HepG2 (cell line): ENCODE results near the gene PMFBP1. TPM values are rescaled to one million over a fixed set of nuclear protein-coding genes. Genes with fewer than 3 reads are reported as not detected.

Experiments
- ATAC-seq: fragments of 200-7000 bp; cut with Tn5 transposase; 3 replicates; pipeline ENCODE4 v1.9.1; 2020; ENCODE audit warnings: mild to moderate bottlenecking, moderate library complexity
- BruUV-seq: library from RNA; stranded (reverse); fragments of 400-500 nt; replicated peaks from 2 replicates; lab custom pipeline; 2021; lab: Mats Ljungman, UMichigan
- CTCF ChIA-PET: fragments of 300-600 bp; formaldehyde crosslinking; extraction: SDS; loops from one replicate; lab custom pipeline; 2021; ENCODE audit warnings: low total read pairs, inconsistent platforms, low intra/inter-chr PET ratio; lab: Yijun Ruan, JAX
- POLR2A ChIA-PET: fragments of 350-600 bp; sonication (Branson Sonifier 250); formaldehyde crosslinking; loops from one replicate; lab custom pipeline; 2020; ENCODE audit warnings: antibody characterized with exemption, inconsistent platforms; lab: Yijun Ruan, JAX
- DNase-seq: peaks from one replicate; pipeline ENCODE4 v3.0.0-alpha.2; 2015; ENCODE audit warnings: low spot score
- FAIRE-seq: peaks from 3 replicates; lab custom pipeline; 2011; peaks lifted over from hg19 to GRCh38; lab: Jason Lieb, UNC
- H2AFZ ChIP-seq: one replicate; pipeline ENCODE4 v1.6.1; 2011; ENCODE audit warnings: low read length, inconsistent platforms
- H3K27ac ChIP-seq: fragments of 300-600 bp; 3 replicates; pipeline ENCODE4 v1.8.0; 2011; ENCODE audit warnings: mixed run types, mild to moderate bottlenecking, mixed read lengths, low read length, inconsistent platforms; ENCODE audit not compliant: insufficient read depth; ENCODE audit errors: extremely low read length
- H3K27me3 ChIP-seq, 2 experiments: fragments of 200-600 bp in 1 of 2; 2 replicates in 1 of 2; 3 replicates in 1 of 2; pipeline versions ENCODE4 v1.6.0 to v1.8.0; 2011; ENCODE audit warnings: low read length in 2 of 2, mild to moderate bottlenecking in 2 of 2, moderate library complexity in 2 of 2, inconsistent platforms in 1 of 2; ENCODE audit not compliant: insufficient read depth in 2 of 2, control insufficient read depth in 1 of 2
- H3K36me3 ChIP-seq, 2 experiments: fragments of 200-600 bp in 1 of 2; replicated peaks in 1 of 2; 2 replicates in 1 of 2; 3 replicates in 1 of 2; pipeline versions ENCODE4 v1.5.1 to v1.8.0; 2011; ENCODE audit warnings: low read length in 2 of 2, inconsistent platforms in 1 of 2; ENCODE audit not compliant: insufficient read depth in 2 of 2, control insufficient read depth in 1 of 2
- H3K4me1 ChIP-seq: 2 replicates; pipeline ENCODE4 v1.5.1; 2012; ENCODE audit warnings: low read length, inconsistent platforms; ENCODE audit not compliant: insufficient read depth
- H3K4me2 ChIP-seq: 2 replicates; pipeline ENCODE4 v1.6.0; 2011; ENCODE audit warnings: low read depth, low read length, inconsistent platforms
- H3K4me3 ChIP-seq, 3 experiments: fragments of 200-600 bp in 1 of 3; sonication (generic), shearing (Covaris generic) in 1 of 3; replicated peaks in 1 of 3; 2 replicates each; pipeline ENCODE4 v1.5.1; 2011 to 2016; ENCODE audit warnings: low read length in 3 of 3, inconsistent platforms in 2 of 3, low read depth in 2 of 3, mild to moderate bottlenecking in 2 of 3, control low read depth in 1 of 3, mixed read lengths in 1 of 3; ENCODE audit not compliant: insufficient read depth in 1 of 3
- H3K79me2 ChIP-seq: one replicate; pipeline ENCODE4 v1.6.1; 2011; ENCODE audit warnings: low read length, inconsistent platforms; ENCODE audit not compliant: insufficient read depth
- H3K9ac ChIP-seq: 2 replicates; pipeline ENCODE4 v1.6.0; 2011; ENCODE audit warnings: mild to moderate bottlenecking, low read depth, low read length, inconsistent platforms; ENCODE audit not compliant: insufficient read depth
- H3K9me3 ChIP-seq: 2 replicates; pipeline ENCODE4 v1.5.1; 2012; ENCODE audit warnings: mild to moderate bottlenecking, low read length
- H4K20me1 ChIP-seq: 2 replicates; pipeline ENCODE4 v1.6.0; 2011; ENCODE audit warnings: inconsistent platforms, mild to moderate bottlenecking, low read length, moderate library complexity; ENCODE audit not compliant: insufficient read depth
- ASH2L ChIP-seq: fragments of 300-600, 200-600 bp; sonication (generic); IDR thresholded peaks from 2 replicates; pipeline ENCODE4 v1.7.0; 2017; ENCODE audit warnings: low read depth, mild to moderate bottlenecking, moderate library complexity, mixed read lengths, low read length; ENCODE audit not compliant: insufficient read length
- FIP1L1 ChIP-seq: fragments of 200-400 bp; formaldehyde crosslinking; IDR thresholded peaks from 2 replicates; pipeline ENCODE4 v1.6.1; 2018; ENCODE audit warnings: low read depth, mild to moderate bottlenecking, low read length, moderate library complexity, borderline replicate concordance; ENCODE audit not compliant: insufficient read depth
- HMG20A ChIP-seq: IDR thresholded peaks from 2 replicates; pipeline ENCODE4 v1.6.1; 2016; ENCODE audit warnings: borderline replicate concordance
- IRF9 ChIP-seq: sonication (generic); formaldehyde crosslinking; IDR thresholded peaks from 2 replicates; pipeline ENCODE4 v1.8.0; 2022; ENCODE audit warnings: missing genetic modification reagents, mild to moderate bottlenecking, borderline replicate concordance
- MTERF4 ChIP-seq: sonication (generic); formaldehyde crosslinking; IDR thresholded peaks from 2 replicates; pipeline ENCODE4 v1.8.0; 2023; ENCODE audit warnings: mild to moderate bottlenecking, missing genetic modification reagents
- PRDM15 ChIP-seq: sonication (generic); formaldehyde crosslinking; IDR thresholded peaks from 2 replicates; pipeline ENCODE4 v1.4.0; 2020; ENCODE audit warnings: missing genetic modification reagents
- TRIM22 ChIP-seq: fragments of 450-650 bp; IDR thresholded peaks from 2 replicates; pipeline ENCODE4 v1.6.1; 2017
- U2AF2 ChIP-seq: fragments of 200-400 bp; formaldehyde crosslinking; IDR thresholded peaks from 2 replicates; pipeline ENCODE4 v1.6.1; 2017; ENCODE audit warnings: low read depth, mild to moderate bottlenecking, low read length
- ZNF597 ChIP-seq: sonication (generic); formaldehyde crosslinking; IDR thresholded peaks from 2 replicates; pipeline ENCODE4 v1.5.0; 2020; ENCODE audit warnings: missing genetic modification reagents
- ZNF652 ChIP-seq: IDR thresholded peaks from 2 replicates; pipeline ENCODE4 v1.6.1; 2016; ENCODE audit warnings: low read depth, borderline replicate concordance
- ZNF672 ChIP-seq: sonication (generic); formaldehyde crosslinking; IDR thresholded peaks from 2 replicates; pipeline ENCODE4 v1.8.1; 2022; ENCODE audit warnings: missing genetic modification reagents
- WGBS: methylation state at CpG from one replicate; pipeline ENCODE4 v1.1.6; 2017; ENCODE audit warnings: low lambda C conversion rate; 5-methylcytosine and 5-hydroxymethylcytosine counted together
- in situ Hi-C: cut with HindIII; loops from 2 replicates; pipeline ENCODE4 v1.10.0; 2017; ENCODE audit warnings: low pct_unique_long_range_greater_than_20kb; ENCODE audit not compliant: extremely low pct_ligation_motif_present
- intact Hi-C: fragments of 100-400 bp; cut with micrococcal nuclease; formaldehyde crosslinking; loops from one replicate; pipeline ENCODE4 v1.10.0; 2022; ENCODE audit not compliant: unreplicated experiment
- polyA plus RNA-seq, 8 experiments: library from polyadenylated mRNA; depleted of rRNA in 3 of 8; stranded (reverse) in 7 of 8; unstranded in 1 of 8; fragments of >200 nt; fragmentation: Illumina TruSeq in 4 of 8; extraction: Trizol in 4 of 8; gene quantifications; 2 replicates each; pipeline versions ENCODE4 v1.2.1 to v1.2.3, GENCODE V29; 2011 to 2016; ENCODE audit warnings: low read depth in 4 of 8, missing spikeins in 1 of 8, mixed read lengths in 1 of 8; ENCODE audit not compliant: insufficient read depth in 1 of 8
- total RNA-seq, 5 experiments: library from RNA; depleted of rRNA; stranded (reverse); fragments of >200 nt; fragmentation: Illumina TruSeq; extraction: Trizol; gene quantifications; 2 replicates each; pipeline ENCODE4 v1.2.3, GENCODE V29; 2016; ENCODE audit warnings: low read depth in 1 of 5
- TF ChIP-seq, protein P1 (sequence below): sonication (generic); formaldehyde crosslinking; conservative IDR thresholded peaks from 2 replicates; pipeline ENCODE4 v1.8.0; 2022; ENCODE audit warnings: low read depth, missing genetic modification reagents

The PMFBP1 gene
- total and polyA plus RNA-seq, 2 of the 13 experiments (the other 11 are each of a cell fraction or from before 2014, with no cell fraction given) = 1.9 to 3.8 TPM

- H3K4me2 ChIP-seq = peak overlapping the region; percentile 61
- no peak for TF ChIP-seq ZNF672
- no peak for TF ChIP-seq TRIM22
- TF ChIP-seq HMG20A (CRISPR knock-in tag) = 0 out of 2 replicates have a peak, but pooled peaks have one; percentile 67
- TF ChIP-seq MTERF4 (CRISPR knock-in tag) = no peak
- TF ChIP-seq ZNF652 = no peak
- no peak for TF ChIP-seq IRF9 (CRISPR knock-in tag)
- TF ChIP-seq FIP1L1 = no peak
- TF ChIP-seq PRDM15 = no peak
- no peak for TF ChIP-seq ZNF597 (CRISPR knock-in tag)
- no peak for TF ChIP-seq U2AF2
- TF ChIP-seq, protein P1, sequence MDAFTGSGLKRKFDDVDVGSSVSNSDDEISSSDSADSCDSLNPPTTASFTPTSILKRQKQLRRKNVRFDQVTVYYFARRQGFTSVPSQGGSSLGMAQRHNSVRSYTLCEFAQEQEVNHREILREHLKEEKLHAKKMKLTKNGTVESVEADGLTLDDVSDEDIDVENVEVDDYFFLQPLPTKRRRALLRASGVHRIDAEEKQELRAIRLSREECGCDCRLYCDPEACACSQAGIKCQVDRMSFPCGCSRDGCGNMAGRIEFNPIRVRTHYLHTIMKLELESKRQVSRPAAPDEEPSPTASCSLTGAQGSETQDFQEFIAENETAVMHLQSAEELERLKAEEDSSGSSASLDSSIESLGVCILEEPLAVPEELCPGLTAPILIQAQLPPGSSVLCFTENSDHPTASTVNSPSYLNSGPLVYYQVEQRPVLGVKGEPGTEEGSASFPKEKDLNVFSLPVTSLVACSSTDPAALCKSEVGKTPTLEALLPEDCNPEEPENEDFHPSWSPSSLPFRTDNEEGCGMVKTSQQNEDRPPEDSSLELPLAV (CRISPR knock-in tag) = no peak
- TF ChIP-seq ASH2L = no peak
These were observed 99.2 kb downstream of the PMFBP1 start for GRCh38 chr16:72072514-72073342.

More at GRCh38 chr16:72072514-72073342, 99.2 kb downstream of the PMFBP1 start:
- intact Hi-C loops (no loop called here), in situ Hi-C loops (no loop called here)
- Histone ChIP-seq H3K4me3 (peak overlapping the region in 1 of 3 experiments; percentile 19; a peak in 1 of 6 replicates), H4K20me1 (no peaks in the 10 kb centered on the region), H3K36me3 (peaks cover 2 to 3% of the 10 kb centered on the region in 2 experiments; a peak in 4 of 5 replicates), H3K9ac (peak overlapping the region; percentile 50), H3K9me3 (no peaks in the 10 kb centered on the region), H2AFZ (peak overlapping the region; percentile 22), H3K79me2 (no peaks in the 10 kb centered on the region), H3K27ac (peak overlapping the region; percentile 90), H3K27me3 (no peaks in the 10 kb centered on the region), H3K4me1 (peaks cover 53% of the 10 kb centered on the region)
- 7% methylated on average over 12 of the region's 12 CpGs for WGBS
- BruUV-seq = TSS peak; percentile 71
- ATAC-seq (peak; percentile 96), DNase-seq (peak; percentile 96), FAIRE-seq (peak; percentile 97)
- POLR2A ChIA-PET = interaction anchor here (0.8 to 4.2 kb wide), 13 partner anchors 9 to 179 kb away, joined by 3 to 51 read pairs (median 9); partner anchors contain the start of genes DHX38, HP, HPR and TXNL4B
- CTCF ChIA-PET = no interaction called here
